ENCODE data around the gene NOD1.

DNA sequence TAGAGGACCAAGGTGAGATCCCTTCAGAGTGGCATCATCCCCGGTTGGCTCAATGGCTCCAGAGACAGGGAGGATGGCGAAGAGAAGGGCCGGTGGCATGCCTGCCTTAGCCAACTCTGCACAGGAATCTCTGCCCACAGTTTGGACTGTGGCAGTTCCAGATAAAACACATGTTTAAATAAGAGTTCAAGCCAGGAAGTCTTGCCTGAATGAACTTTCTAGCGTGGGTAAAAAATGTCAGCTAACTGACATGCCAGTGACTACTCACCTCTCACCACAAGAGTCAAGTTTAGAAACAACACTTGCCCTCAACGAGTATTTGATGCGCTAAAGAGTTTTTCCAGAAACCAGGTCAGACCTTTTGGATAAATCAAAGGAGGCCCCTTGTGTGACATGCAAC is 3.0 kb downstream of the NOD1 start:
- no peak for TF ChIP-seq EZH2 (IDR thresholded peaks at IDR 0.05)
- no peak for TF ChIP-seq POLR2AphosphoS5 (IDR thresholded peaks at IDR 0.05; ENCODE audit: borderline replicate concordance, low read depth, low read length)
- no peak for TF ChIP-seq FOXP2 (optimal IDR thresholded peaks at IDR 0.05; ENCODE audit: control extremely low read depth, extremely low read length, insufficient read depth)

Data from SK-N-MC (cell line).